ENCODE data around the gene COG4.
A peak's percentile ranks its signal among the peaks of the same experiment; 100 is the strongest.

COG4 gene

GRCh38 chr16:70430667-70431536 lies 92.5 kb downstream of the COG4 start:
- no peak for TF ChIP-seq CTCF (IDR thresholded peaks at IDR 0.05; ENCODE audit: borderline replicate concordance, control extremely low read depth, extremely low read depth, insufficient read depth, missing control alignments)
- in situ Hi-C loops (cut with MboI; ENCODE audit: low sequenced_read_pairs, unreplicated experiment): no loop called here
- DNase-seq (ENCODE audit: low spot score): peak; percentile 83
